Duodenal mucosa (tissue), 2 donors: ENCODE measurements around the gene AQP6.

Experiments used
- H3K27ac ChIP-seq: one replicate; pipeline ENCODE4 v1.7.0; 2013; ENCODE audit warnings: low read depth, low read length
- H3K27me3 ChIP-seq, 2 donors: one replicate each; pipeline ENCODE4 v1.7.0; 2013; ENCODE audit warnings: low read length in 2 of 2, control low read depth in 1 of 2; ENCODE audit not compliant: insufficient read depth in 2 of 2, control insufficient read depth in 1 of 2
- H3K36me3 ChIP-seq, 2 donors: one replicate each; pipeline ENCODE4 v1.7.0; 2013; ENCODE audit warnings: low read length in 2 of 2, control low read depth in 1 of 2; ENCODE audit not compliant: insufficient read depth in 2 of 2, control insufficient read depth in 1 of 2
- H3K4me1 ChIP-seq, 2 donors: one replicate each; pipeline ENCODE4 v1.7.0; 2013; ENCODE audit warnings: low read length in 2 of 2, control low read depth in 1 of 2; ENCODE audit not compliant: insufficient read depth in 2 of 2, control insufficient read depth in 1 of 2
- H3K4me3 ChIP-seq, 2 donors: one replicate each; pipeline ENCODE4 v1.7.0; 2013; ENCODE audit warnings: low read length in 2 of 2, low read depth in 1 of 2
- H3K9ac ChIP-seq, 2 donors: one replicate each; pipeline ENCODE4 v1.7.0; 2013; ENCODE audit warnings: low read length in 2 of 2, low read depth in 1 of 2
- H3K9me3 ChIP-seq, 2 donors: one replicate each; pipeline ENCODE4 v1.7.0; 2013; ENCODE audit warnings: low read length in 2 of 2, control low read depth in 1 of 2; ENCODE audit not compliant: control insufficient read depth in 1 of 2

Gene AQP6

DNA sequence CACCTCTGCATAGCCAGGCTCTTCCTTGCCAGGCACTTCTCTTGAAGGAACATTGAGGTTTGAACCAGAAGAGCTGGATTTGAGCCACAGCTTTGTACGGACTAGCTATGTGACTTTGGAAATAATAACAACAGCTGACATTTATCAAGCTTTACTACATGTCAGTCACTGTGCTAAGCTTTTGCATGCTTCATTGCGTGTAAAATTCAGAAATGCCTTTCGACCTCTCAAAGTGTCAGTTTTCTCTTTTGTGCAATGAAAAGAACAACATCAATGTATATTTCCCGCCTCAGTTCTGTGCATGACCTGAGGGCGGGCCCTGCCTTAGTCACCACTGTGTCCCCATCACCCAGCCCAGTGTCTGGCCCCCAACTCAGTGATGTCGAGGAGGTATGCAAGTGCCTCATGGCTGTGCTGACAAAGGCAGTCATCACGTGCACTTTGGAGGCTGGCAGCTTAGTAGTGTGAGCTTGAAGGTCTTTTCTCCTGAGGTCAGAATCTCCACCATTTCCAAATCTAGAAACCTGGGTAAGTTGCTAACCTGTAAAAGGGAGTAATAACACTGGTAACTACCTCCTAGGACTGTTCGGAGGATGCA is 40.1 kb upstream of the AQP6 start:
- Histone ChIP-seq H3K27me3 (peaks cover 0 to 6% of the 10 kb centered on the region in 2 donors), H3K27ac (no peak overlapping the region), H3K9me3 (no peaks in the 10 kb centered on the region), H3K36me3 (no peaks in the 10 kb centered on the region), H3K4me3 (no peak overlapping the region), H3K9ac (no peak overlapping the region), H3K4me1 (no peaks in the 10 kb centered on the region)

DNA sequence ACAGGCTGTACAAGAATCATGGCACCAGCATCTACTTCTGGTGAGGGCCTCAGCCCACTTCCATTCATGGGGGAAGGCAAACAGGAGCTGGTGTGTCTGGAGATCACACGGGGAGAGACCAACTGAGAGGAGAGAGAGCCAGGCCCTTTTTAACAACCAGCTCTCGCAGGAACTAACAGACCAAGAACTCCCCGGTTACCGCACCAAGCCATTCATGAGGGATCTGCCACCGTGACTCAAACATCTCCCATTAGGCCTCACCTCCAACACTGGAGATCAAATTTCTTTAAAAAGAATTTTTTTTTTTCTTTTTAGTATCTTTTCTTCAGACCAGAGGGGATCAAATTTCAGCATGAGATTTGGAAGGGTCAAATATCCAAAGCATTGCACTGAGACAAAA is 39.0 kb upstream of the AQP6 start:
- H3K9me3 ChIP-seq, result no peaks in the 10 kb centered on the region
- H3K4me1 ChIP-seq, result no peaks in the 10 kb centered on the region
- no peaks in the 10 kb centered on the region for H3K36me3 ChIP-seq
- no peak overlapping the region for H3K4me3 ChIP-seq
- H3K9ac ChIP-seq, result no peak overlapping the region
- no peak overlapping the region for H3K27ac ChIP-seq
- peaks cover 0 to 6% of the 10 kb centered on the region in 2 donors for H3K27me3 ChIP-seq

DNA sequence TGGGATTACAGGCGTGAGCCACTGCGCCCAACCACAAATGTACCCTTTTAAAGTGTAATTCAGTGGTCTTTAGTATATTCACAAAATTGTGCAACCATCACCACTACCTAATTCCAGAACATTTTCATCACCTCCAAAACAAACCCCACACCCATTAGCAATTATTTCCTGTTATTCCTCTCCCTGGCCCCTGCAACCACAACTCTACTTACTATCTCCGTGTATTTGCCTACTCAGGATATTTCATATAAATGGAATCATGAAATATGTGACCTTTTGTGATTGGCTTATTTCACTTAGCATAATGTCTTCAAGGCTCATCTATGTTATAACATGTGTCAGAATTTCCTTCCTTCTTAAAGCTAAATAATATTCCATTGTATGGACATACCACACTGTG is 38.2 kb upstream of the AQP6 start:
- H3K27me3 ChIP-seq, result peaks cover 0 to 1% of the 10 kb centered on the region in 2 donors
- H3K9me3 ChIP-seq, result no peaks in the 10 kb centered on the region
- H3K4me3 ChIP-seq, result no peak overlapping the region
- no peak overlapping the region for H3K27ac ChIP-seq
- H3K36me3 ChIP-seq, result no peaks in the 10 kb centered on the region
- H3K9ac ChIP-seq, result no peak overlapping the region
- no peaks in the 10 kb centered on the region for H3K4me1 ChIP-seq

DNA sequence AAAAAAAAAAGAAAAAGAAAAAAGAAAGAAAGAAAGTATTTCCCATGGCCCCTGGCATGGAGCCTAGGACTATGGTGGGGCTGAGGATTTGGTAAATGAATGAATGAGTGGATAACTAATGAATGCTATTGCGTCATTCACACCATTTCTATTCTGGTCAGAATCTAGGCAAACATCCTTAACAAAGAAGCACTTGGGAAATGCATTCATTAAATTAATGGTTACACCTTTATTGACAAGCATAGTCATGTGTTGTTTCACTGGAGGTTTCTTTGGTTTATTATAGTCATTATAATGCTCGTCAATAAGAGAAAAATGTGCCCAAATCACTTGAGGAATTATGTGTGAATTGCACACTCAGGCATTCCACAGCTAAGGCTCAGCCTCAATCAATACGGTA is 35.8 kb upstream of the AQP6 start:
- no peaks in the 10 kb centered on the region for H3K4me1 ChIP-seq

DNA sequence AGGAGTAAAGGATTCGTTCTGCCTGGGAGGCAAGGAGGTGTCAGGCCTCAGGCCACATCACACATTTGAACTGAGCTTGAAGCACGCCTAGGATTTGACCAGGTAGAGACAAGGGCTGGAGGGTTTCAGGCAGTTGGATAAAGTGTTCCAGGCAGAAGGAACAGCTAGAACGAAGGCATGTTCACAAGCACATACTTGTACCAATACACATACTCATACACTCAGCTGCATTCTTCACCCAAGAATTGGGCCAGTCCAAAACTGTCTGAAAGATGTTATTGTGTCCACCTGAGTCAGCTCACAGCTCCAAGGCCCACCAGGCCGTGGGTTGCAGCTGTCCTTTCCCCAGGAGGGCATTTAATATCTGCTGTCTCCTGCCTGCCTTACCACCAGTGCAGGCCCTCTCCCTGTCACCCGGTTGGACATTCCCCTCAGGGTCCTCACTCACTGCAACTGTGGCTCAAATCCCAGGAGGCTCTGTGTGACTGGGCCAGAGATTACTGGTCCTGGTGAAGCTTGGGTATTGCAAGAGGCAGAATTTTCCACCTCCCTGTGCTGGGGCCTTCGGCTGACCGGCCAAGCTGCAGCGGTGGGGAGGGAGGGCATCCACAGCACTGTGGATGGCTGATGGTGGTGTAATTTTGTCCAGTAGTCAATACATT is 35.0 kb upstream of the AQP6 start:
- no peaks in the 10 kb centered on the region for H3K27me3 ChIP-seq
- no peak overlapping the region for H3K9ac ChIP-seq
- no peak overlapping the region for H3K27ac ChIP-seq
- H3K36me3 ChIP-seq, result no peaks in the 10 kb centered on the region
- no peak overlapping the region for H3K4me3 ChIP-seq
- H3K4me1 ChIP-seq, result no peaks in the 10 kb centered on the region
- no peaks in the 10 kb centered on the region for H3K9me3 ChIP-seq

More for the DNA sequence above, 35.8 kb upstream of the AQP6 start:
- H3K9me3 ChIP-seq, result no peaks in the 10 kb centered on the region
- no peak overlapping the region for H3K27ac ChIP-seq
- H3K4me3 ChIP-seq, result no peak overlapping the region
- H3K9ac ChIP-seq, result no peak overlapping the region
- H3K36me3 ChIP-seq, result no peaks in the 10 kb centered on the region
- H3K27me3 ChIP-seq, result no peaks in the 10 kb centered on the region

DNA sequence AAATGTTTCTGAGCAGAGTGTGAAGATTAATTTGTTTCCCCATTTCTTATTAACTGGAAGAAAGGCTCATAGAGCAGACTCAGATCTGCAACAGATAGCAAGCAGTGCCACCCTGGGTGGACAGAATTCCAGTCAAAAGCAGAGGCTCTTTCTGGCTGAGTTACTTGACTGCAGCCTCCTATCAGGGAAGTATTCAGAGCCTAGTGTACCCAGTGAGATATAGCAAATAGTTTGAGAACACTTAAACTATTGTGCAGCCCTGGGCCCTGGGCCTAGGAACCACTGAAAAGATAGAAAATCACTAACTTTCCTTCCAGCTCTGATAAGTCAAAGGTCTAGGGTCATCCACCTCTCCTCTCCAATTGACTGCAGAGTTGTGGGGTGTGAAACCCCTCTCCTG is 33.4 kb upstream of the AQP6 start:
- Histone ChIP-seq H3K27me3 (no peaks in the 10 kb centered on the region), H3K4me3 (no peak overlapping the region), H3K9me3 (no peaks in the 10 kb centered on the region), H3K27ac (no peak overlapping the region), H3K4me1 (peaks cover 0 to 5% of the 10 kb centered on the region in 2 donors), H3K9ac (no peak overlapping the region), H3K36me3 (no peaks in the 10 kb centered on the region)

DNA sequence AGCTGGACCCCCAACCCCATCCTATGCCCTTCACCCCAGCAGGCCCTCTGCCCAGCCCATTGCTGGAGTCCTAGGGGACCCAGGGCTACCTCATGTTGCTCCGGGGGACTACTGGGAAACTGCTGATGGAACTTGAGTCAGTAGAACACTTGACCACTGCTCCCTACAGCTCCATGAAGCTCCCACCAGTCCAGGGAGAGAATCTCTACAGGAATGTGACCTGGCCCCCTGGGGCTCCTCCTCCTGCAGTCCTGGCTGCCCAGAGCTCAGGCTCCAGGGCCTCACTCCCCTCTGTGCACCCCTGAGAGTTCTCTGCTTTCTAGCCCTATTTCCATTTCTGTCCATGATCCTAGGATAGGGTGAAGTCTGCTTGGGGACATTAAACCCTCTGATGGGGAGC is 33.0 kb upstream of the AQP6 start:
- no peaks in the 10 kb centered on the region for H3K36me3 ChIP-seq
- no peak overlapping the region for H3K4me3 ChIP-seq
- peaks cover 0 to 5% of the 10 kb centered on the region in 2 donors for H3K4me1 ChIP-seq
- no peaks in the 10 kb centered on the region for H3K9me3 ChIP-seq
- H3K27ac ChIP-seq, result no peak overlapping the region
- H3K27me3 ChIP-seq, result no peaks in the 10 kb centered on the region
- H3K9ac ChIP-seq, result no peak overlapping the region

DNA sequence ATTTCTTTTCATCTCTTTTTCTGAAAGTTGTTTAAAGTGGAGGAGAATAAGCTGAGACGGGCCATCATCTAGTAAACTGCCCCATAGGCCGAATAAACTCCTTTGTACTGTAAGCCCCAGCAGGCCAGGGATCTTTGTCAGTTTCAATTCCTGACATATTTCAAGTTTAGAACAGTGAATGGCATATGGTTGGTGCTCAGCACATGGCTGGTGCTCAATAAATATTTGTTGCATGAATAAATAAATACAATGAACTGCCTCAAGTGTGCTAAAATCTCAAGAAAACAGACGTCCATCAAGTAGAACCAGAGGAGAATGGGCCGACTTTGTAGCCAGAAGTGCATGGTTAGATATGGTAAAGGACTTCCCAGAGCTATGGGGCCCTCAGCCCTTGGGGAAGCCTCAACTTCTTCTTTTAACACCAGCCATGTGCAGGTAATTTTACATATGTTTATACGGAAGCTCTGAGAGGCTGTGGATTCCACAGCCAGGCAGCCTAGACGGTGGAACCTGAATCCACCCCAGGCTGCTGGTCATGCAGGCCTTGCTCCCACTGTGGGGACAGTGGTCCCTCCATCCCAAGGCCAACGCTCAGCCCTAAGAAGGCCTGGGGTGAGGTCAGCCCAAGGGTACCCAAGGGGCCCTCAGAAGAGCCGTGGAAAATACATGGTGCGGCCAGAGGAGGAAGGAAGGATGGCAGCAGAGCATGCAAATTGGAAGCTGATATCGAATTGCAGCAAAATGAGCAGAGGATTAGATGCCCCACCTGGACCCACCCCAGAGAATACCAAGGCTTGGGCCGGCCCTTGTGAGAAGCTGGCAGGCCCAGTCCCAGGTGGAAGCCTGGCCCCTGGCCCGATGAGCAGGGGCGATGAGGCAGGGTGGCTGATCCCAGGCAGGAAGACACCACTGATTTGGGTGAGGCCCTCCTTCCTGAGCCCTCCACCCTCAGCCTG is 30.9 kb upstream of the AQP6 start:
- no peaks in the 10 kb centered on the region for H3K9me3 ChIP-seq
- H3K4me1 ChIP-seq, result peaks cover 0 to 5% of the 10 kb centered on the region in 2 donors

DNA sequence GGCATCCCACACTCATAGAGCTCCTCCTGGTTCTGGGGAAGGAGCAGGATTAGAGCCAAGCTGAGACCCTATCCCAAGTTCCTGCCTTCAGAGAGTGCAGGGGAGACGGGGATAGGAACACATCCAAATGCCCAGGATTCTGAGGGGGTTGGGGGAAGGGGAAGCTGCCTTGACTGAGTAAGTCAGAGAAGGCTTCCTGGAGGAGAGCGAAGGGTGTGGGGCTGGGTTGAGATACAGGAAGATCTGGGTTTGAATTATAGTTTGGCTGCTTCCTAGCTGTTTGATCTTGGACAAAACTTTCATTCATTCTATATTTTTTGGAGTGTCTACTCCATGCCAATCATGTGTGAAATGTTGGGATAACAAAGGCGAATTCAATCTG is 30.2 kb upstream of the AQP6 start:
- H3K27ac ChIP-seq, result no peak overlapping the region
- no peaks in the 10 kb centered on the region for H3K36me3 ChIP-seq
- no peaks in the 10 kb centered on the region for H3K9me3 ChIP-seq
- H3K9ac ChIP-seq, result no peak overlapping the region
- H3K27me3 ChIP-seq, result no peaks in the 10 kb centered on the region
- no peak overlapping the region for H3K4me3 ChIP-seq
- H3K4me1 ChIP-seq, result peaks cover 0 to 5% of the 10 kb centered on the region in 2 donors

More for the DNA sequence above, 30.9 kb upstream of the AQP6 start:
- Histone ChIP-seq H3K4me3 (no peak overlapping the region), H3K36me3 (no peaks in the 10 kb centered on the region), H3K27ac (no peak overlapping the region), H3K9ac (no peak overlapping the region), H3K27me3 (no peaks in the 10 kb centered on the region)
